Measurements from ENCODE around the gene GGCT. TPM values are rescaled to one million over a fixed set of nuclear protein-coding genes. Genes with fewer than 3 reads are reported as not detected.

Gene GGCT
- total and polyA plus RNA-seq, 2 of the 8 experiments (the other 6 are each of a cell fraction or from before 2014, with no cell fraction given): 50.0 to 129 TPM

- Histone ChIP-seq H2AK5ac (ENCODE audit: low read depth, low read length) (no peak within 1 kb of the TSS), H3K4me1 (replicated peaks in 1 of 4; ENCODE audit: control insufficient read depth in 3 of 4, insufficient read depth in 4 of 4, low read length in 3 of 4) (peaks cover 2 to 5% (median 4%) of the 10 kb centered on the region in 4 experiments; a peak in 4 of 7 replicates), H2BK15ac (ENCODE audit: low read length) (no peak within 1 kb of the TSS; the same call in 1 of the 2 replicates), H2AFZ (ENCODE audit: low read length) (peak within 1 kb of the TSS; percentile 74), H4K91ac (replicated peaks; ENCODE audit: insufficient read length, low read length) (peak within 1 kb of the TSS; percentile 49), H2BK12ac (ENCODE audit: low read depth, low read length) (peak within 1 kb of the TSS; percentile 75; the same call in 1 of the 2 replicates), H3K23ac (ENCODE audit: insufficient read length) (no peak within 1 kb of the TSS), H3K23me2 (ENCODE audit: low read depth, low read length) (peaks cover 11% of the 10 kb centered on the region; the same call in 1 of the 2 replicates), H4K8ac (ENCODE audit: extremely low read depth, insufficient read depth, low read length) (peak within 1 kb of the TSS; percentile 81), H3K14ac (ENCODE audit: insufficient read length) (no peak within 1 kb of the TSS), H3K18ac (ENCODE audit: extremely low read depth, low read length) (peak within 1 kb of the TSS; percentile 88), H2BK20ac (ENCODE audit: low read length) (no peak within 1 kb of the TSS), H4K20me1 (replicated peaks in 1 of 2; ENCODE audit: control insufficient read depth in 1 of 2, insufficient read depth in 2 of 2, low read length in 2 of 2) (no peaks in the 10 kb centered on the region), H3K4ac (replicated peaks; ENCODE audit: insufficient read length, low read depth, low read length) (no peak within 1 kb of the TSS), H3K79me2 (ENCODE audit: control insufficient read depth in 1 of 2, insufficient read depth in 2 of 2, low read length in 2 of 2) (no peaks in the 10 kb centered on the region), H3K27me3 (replicated peaks in 1 of 4; ENCODE audit: control insufficient read depth in 3 of 4, extremely low read depth in 1 of 4, insufficient read depth in 3 of 4, low read length in 3 of 4) (peaks cover 0 to 7% (median 3%) of the 10 kb centered on the region in 4 experiments; a peak in 4 of 7 replicates), H3K4me3 (ENCODE audit: extremely low read depth in 1 of 4, insufficient read depth in 2 of 4, low read depth in 3 of 4, low read length in 4 of 4) (peak within 1 kb of the TSS; percentile 57 to 83 (median 59)), H3K56ac (replicated peaks; ENCODE audit: insufficient read length, low read depth, low read length) (no peak within 1 kb of the TSS), H3K4me2 (ENCODE audit: insufficient read depth in 1 of 2, low read depth in 2 of 2, low read length in 2 of 2) (peak within 1 kb of the TSS; percentile 82 to 96), H3K79me1 (ENCODE audit: low read depth, low read length) (no peaks in the 10 kb centered on the region; the same call in 1 of the 2 replicates), H3K36me3 (ENCODE audit: control insufficient read depth in 2 of 4, insufficient read depth in 4 of 4, low read length in 3 of 4) (no peaks in the 10 kb centered on the region), H2BK5ac (ENCODE audit: low read depth, low read length) (no peak within 1 kb of the TSS; the same call in 1 of the 2 replicates), H4K5ac (ENCODE audit: insufficient read length, low read depth, low read length) (no peak within 1 kb of the TSS), H3K27ac (ENCODE audit: low read depth, low read length) (no peak within 1 kb of the TSS), H2BK120ac (replicated peaks; ENCODE audit: low read depth, low read length) (peak within 1 kb of the TSS; percentile 58), H3K9ac (replicated peaks in 1 of 4; ENCODE audit: extremely low read depth in 1 of 4, low read depth in 3 of 4, low read length in 3 of 4) (peak within 1 kb of the TSS; percentile 65 to 81 (median 70)), H3K9me3 (ENCODE audit: insufficient read depth in 2 of 2, low read depth in 1 of 2, low read length in 1 of 2) (no peaks in the 10 kb centered on the region)
- ChIA-PET CTCF (ENCODE audit: partially characterized antibody) (interaction anchor here (0.6 to 1.9 kb wide), 13 partner anchors 10 to 314 kb away, joined by 3 to 9 read pairs (median 3); no protein-coding TSS in a partner anchor), POLR2A (ENCODE audit: partially characterized antibody) (interaction anchor here (0.6 to 2.5 kb wide), 14 partner anchors 9 to 117 kb away, joined by 3 to 11 read pairs (median 3); no protein-coding TSS in a partner anchor)
- WGBS, 2 experiments (ENCODE audit: extremely low coverage in 1 of 2, insufficient coverage in 1 of 2, insufficient read length in 1 of 2, insufficient replicate concordance in 2 of 2, low coverage in 1 of 2, low lambda C conversion rate in 2 of 2, missing lambda C conversion rate in 1 of 2): 4% methylated on average over 70 of the region's 77 CpGs; no CpG with 5 or more reads in 1 of the 2 experiments
- peak; percentile 10 to 81 for DNase-seq (ENCODE audit: low read depth in 1 of 2, low spot score in 2 of 2)
- FAIRE-seq: no peak
- TF ChIP-seq TAF7 (optimal IDR thresholded peaks at IDR 0.05; ENCODE audit: borderline replicate concordance, low read depth, low read length) (no peak), CHD1 (IDR thresholded peaks at IDR 0.05; ENCODE audit: low read depth, low read length) (no peak), POLR2AphosphoS5 (IDR thresholded peaks at IDR 0.05; ENCODE audit: low read depth, low read length) (peak; percentile 67), GTF2F1 (IDR thresholded peaks at IDR 0.05; ENCODE audit: borderline replicate concordance, low read depth, low read length) (no peak), PHF8 (conservative IDR thresholded peaks at IDR 0.05; ENCODE audit: low read depth, low read length) (peak; percentile 53), HDAC2 (IDR thresholded peaks at IDR 0.05; ENCODE audit: borderline replicate concordance in 1 of 2, low read depth in 2 of 2, low read length in 2 of 2) (no peak), KDM5A (IDR thresholded peaks at IDR 0.05; ENCODE audit: low read length) (no peak), EZH2 (IDR thresholded peaks at IDR 0.05; ENCODE audit: low read depth, low read length, severe bottlenecking) (peak; percentile 46), CHD2 (IDR thresholded peaks at IDR 0.05; ENCODE audit: low read length) (peak; percentile 69; the same call in 1 of the 2 replicates), SAP30 (IDR thresholded peaks at IDR 0.05; ENCODE audit: insufficient read depth, insufficient replicate concordance, low read length) (no peak)
Measured at GRCh38 chr7:30478349-30479201, 26.1 kb downstream of the GGCT start, which contains the start of gene NOD1. Gene NOD1 (minus strand): TSS chr7:30478784. CDS start chr7:30456921, 21,863 bp downstream.

All from H1 (cell line).